K562 (cell line): ENCODE data around the gene ZFYVE28. TPM values are rescaled to one million over a fixed set of nuclear protein-coding genes. Genes with fewer than 3 reads are reported as not detected.
A peak's percentile ranks its signal among the peaks of the same experiment; 100 is the strongest.

ENCODE experiments used
- CEBPZ ChIP-seq: fragments of 150-350 bp; IDR thresholded peaks from 2 replicates; pipeline ENCODE4 v1.6.1; 2014; ENCODE audit warnings: low read depth, mild to moderate bottlenecking, low read length, borderline replicate concordance
- ELK3 ChIP-seq: fragments of 450-650 bp; formaldehyde crosslinking; IDR thresholded peaks from 2 replicates; pipeline ENCODE4 v1.4.0; 2020; ENCODE audit warnings: mild to moderate bottlenecking
- EP300 ChIP-seq: IDR thresholded peaks from 2 replicates; pipeline ENCODE4 v1.6.1; 2012; ENCODE audit warnings: low read length, improper control_type of control experiment
- ILF3 ChIP-seq: fragments of 450-650 bp; IDR thresholded peaks from 2 replicates; pipeline ENCODE4 v1.6.1; 2018; ENCODE audit warnings: antibody characterized with exemption, mild to moderate bottlenecking, moderate library complexity, borderline replicate concordance
- MCM2 ChIP-seq: fragments of 450-650 bp; IDR thresholded peaks from 2 replicates; pipeline ENCODE4 v1.6.1; 2017; ENCODE audit warnings: low read depth, mild to moderate bottlenecking
- NCOA6 ChIP-seq: fragments of 450-650 bp; IDR thresholded peaks from 2 replicates; pipeline ENCODE4 v1.6.1; 2017; ENCODE audit warnings: mild to moderate bottlenecking
- RBM34 ChIP-seq: fragments of 200-400 bp; formaldehyde crosslinking; IDR thresholded peaks from 2 replicates; pipeline ENCODE4 v1.6.1; 2018; ENCODE audit warnings: low read length, borderline replicate concordance; ENCODE audit not compliant: insufficient read depth
- SFPQ ChIP-seq: fragments of 200-400 bp; formaldehyde crosslinking; IDR thresholded peaks from 2 replicates; pipeline ENCODE4 v1.6.1; 2017; ENCODE audit warnings: mild to moderate bottlenecking, low read depth, low read length, moderate library complexity
- SIN3B ChIP-seq: fragments of 450-650 bp; IDR thresholded peaks from 2 replicates; pipeline ENCODE4 v1.6.1; 2017; ENCODE audit warnings: low read depth, mild to moderate bottlenecking, moderate library complexity
- SNRNP70 ChIP-seq: fragments of 200-400 bp; formaldehyde crosslinking; optimal IDR thresholded peaks from 2 replicates; pipeline ENCODE3; 2017; ENCODE audit warnings: low read depth, low read length
- SOX6 ChIP-seq: fragments of 450-650 bp; IDR thresholded peaks from 2 replicates; pipeline ENCODE4 v1.6.1; 2014; ENCODE audit warnings: mild to moderate bottlenecking
- SRSF9 ChIP-seq: fragments of 200-400 bp; formaldehyde crosslinking; IDR thresholded peaks from 2 replicates; pipeline ENCODE4 v1.6.1; 2017; ENCODE audit warnings: low read depth, low read length, borderline replicate concordance
- ZBTB17 ChIP-seq: fragments of 450-650 bp; formaldehyde crosslinking; IDR thresholded peaks from 2 replicates; pipeline ENCODE4 v1.4.0; 2020; ENCODE audit warnings: mild to moderate bottlenecking
- ZNF212 ChIP-seq: fragments of 450-650 bp; formaldehyde crosslinking; IDR thresholded peaks from 2 replicates; pipeline ENCODE4 v1.4.0; 2020; ENCODE audit warnings: mild to moderate bottlenecking
- ZNF280B ChIP-seq: fragments of 250-450 bp; sonication (Bioruptor Pico); IDR thresholded peaks from 2 replicates; pipeline ENCODE4 v1.5.1; 2021; ENCODE audit warnings: mild to moderate bottlenecking
- ZNF583 ChIP-seq: fragments of 250-450 bp; sonication (Bioruptor Pico); IDR thresholded peaks from 2 replicates; pipeline ENCODE4 v1.4.0; 2020
- ZNF586 ChIP-seq: fragments of 450-650 bp; formaldehyde crosslinking; conservative IDR thresholded peaks from 2 replicates; pipeline ENCODE4 v1.4.0; 2020; ENCODE audit warnings: mild to moderate bottlenecking, moderate library complexity
- ZNF740 ChIP-seq, 3 experiments: fragments of 200-800 bp in 1 of 3; sonication (Bioruptor generic) in 1 of 3; sonication (generic) in 1 of 3; formaldehyde crosslinking in 1 of 3; IDR thresholded peaks; 2 replicates each; pipeline versions ENCODE4 v1.6.1 to v1.8.0; 2016 to 2022; ENCODE audit warnings: mild to moderate bottlenecking in 2 of 3, missing compliant biosample characterization in 2 of 3, missing genetic modification characterization in 2 of 3, missing genetic modification reagents in 1 of 3
- ZNF830 ChIP-seq: fragments of 250-450 bp; sonication (Bioruptor Pico); IDR thresholded peaks from 2 replicates; pipeline ENCODE4 v1.5.0; 2021; ENCODE audit warnings: mild to moderate bottlenecking
- polyA plus RNA-seq, 8 experiments: library from polyadenylated mRNA; depleted of rRNA in 4 of 8; stranded (reverse) in 5 of 8; unstranded in 3 of 8; fragments of >200 nt; fragmentation: Nextera tagmentation in 2 of 8; fragmentation: Illumina TruSeq in 1 of 8; extraction: Ambion mirVana in 2 of 8; extraction: Trizol in 1 of 8; gene quantifications; 2 replicates each; pipeline versions ENCODE4 v1.2.1 to v1.2.3, GENCODE V29; 2011 to 2014; ENCODE audit warnings: inconsistent platforms in 1 of 8, missing spikeins in 1 of 8
- total RNA-seq, 7 experiments: library from RNA; depleted of rRNA in 6 of 7; stranded (reverse); fragments of >200 nt in 6 of 7; fragmentation: Illumina TruSeq in 2 of 7; extraction: Trizol in 2 of 7; gene quantifications; 2 replicates each; pipeline versions ENCODE4 v1.2.1 to v1.2.3, GENCODE V29; 2011 to 2021; ENCODE audit warnings: low replicate concordance in 1 of 7

ZFYVE28 gene
- total and polyA plus RNA-seq, 9 of the 15 experiments (the other 6 are each of a cell fraction or from before 2014, with no cell fraction given) = 1.3 to 24.8 (median 8.9) TPM

- TF ChIP-seq SNRNP70 (no peak), ZNF280B (no peak), NCOA6 (no peak), ZNF583 (CRISPR knock-in tag) (no peak), ZBTB17 (CRISPR knock-in tag) (no peak), CEBPZ (no peak), SRSF9 (no peak), RBM34 (no peak), EP300 (peak; percentile 3; the same call in 1 of the 2 replicates), ZNF586 (CRISPR knock-in tag) (no peak), ZNF212 (no peak), SOX6 (no peak; the same call in 1 of the 2 replicates), ILF3 (no peak), ZNF830 (CRISPR knock-in tag) (no peak), MCM2 (no peak), SFPQ (no peak), ZNF740 (CRISPR knock-in tag; IDR thresholded peaks at IDR 0.05) (no peak), ZNF740 (tag; IDR thresholded peaks at IDR 0.05) (no peak), ELK3 (CRISPR knock-in tag) (no peak), SIN3B (no peak)
These were observed 5.3 kb downstream of the ZFYVE28 start (continued) for GRCh38 chr4:2412885-2413716.
